Testis (tissue), 3 donors: ENCODE results near the gene GID8. TPM values are rescaled to one million over a fixed set of nuclear protein-coding genes. Genes with fewer than 3 reads are reported as not detected.

Experiments
- DNase-seq: peaks from one replicate; pipeline ENCODE4 v3.0.0-alpha.2; 2019
- H3K27ac ChIP-seq, 2 donors: fragments of 200-600 bp; sonication (generic); one replicate each; pipeline ENCODE4 v1.5.1; 2019
- H3K27me3 ChIP-seq: fragments of 200-600 bp; sonication (generic); one replicate; pipeline ENCODE4 v1.5.1; 2019
- H3K36me3 ChIP-seq: fragments of 200-600 bp; sonication (generic); one replicate; pipeline ENCODE4 v1.5.1; 2017; ENCODE audit warnings: low read depth; ENCODE audit errors: missing control alignments
- H3K4me1 ChIP-seq: fragments of 200-600 bp; sonication (generic); one replicate; pipeline ENCODE4 v1.5.1; 2019
- H3K4me3 ChIP-seq, 2 donors: fragments of 200-600 bp; sonication (generic); one replicate each; pipeline ENCODE4 v1.5.1; 2017 to 2019
- H3K9me3 ChIP-seq: fragments of 200-600 bp; sonication (generic); one replicate; pipeline ENCODE4 v1.5.1; 2017
- POLR2A ChIP-seq: fragments of 450-650 bp; IDR thresholded peaks from one replicate; pipeline ENCODE4 v1.6.1; 2017; ENCODE audit warnings: antibody characterized with exemption, mild to moderate bottlenecking, moderate library complexity
- WGBS, 2 donors: methylation state at CpG; one replicate each; pipeline ENCODE4 v1.1.5; 2018; 5-methylcytosine and 5-hydroxymethylcytosine counted together
- intact Hi-C: fragments of 100-400 bp; cut with DNase I; formaldehyde crosslinking; loops from one replicate; pipeline ENCODE4 v1.15.1; 2023; ENCODE audit warnings: low total_unique reads
- polyA plus RNA-seq: library from polyadenylated mRNA; stranded (reverse); fragments of 350-450 nt; fragmentation: Illumina TruSeq; extraction: RNeasy Lipid Tissue Mini Kit (QIAGEN cat#74804); gene quantifications from one replicate; pipeline ENCODE4 v1.2.3, GENCODE V29; 2014; ENCODE audit warnings: low read depth, low replicate concordance; ENCODE audit not compliant: insufficient read depth
- total RNA-seq, 2 donors: library from RNA; depleted of rRNA; stranded (reverse); fragments of >200 nt; gene quantifications; one replicate each; pipeline ENCODE4 v1.2.3, GENCODE V29; 2016
- TF ChIP-seq, protein P1 (sequence below), 3 experiments: fragments of 450-650 bp in 2 of 3; fragments of 200-600 bp in 1 of 3; sonication (generic) in 1 of 3; IDR thresholded peaks; one replicate each; pipeline ENCODE4 v1.5.1; 2016 to 2019; ENCODE audit warnings: antibody characterized with exemption in 3 of 3, mild to moderate bottlenecking in 2 of 3, moderate library complexity in 1 of 3

GID8 gene
- total and polyA plus RNA-seq, 3 donors from 2014 or later, result 27.3 to 42.6 (median 41.9) TPM

DNA sequence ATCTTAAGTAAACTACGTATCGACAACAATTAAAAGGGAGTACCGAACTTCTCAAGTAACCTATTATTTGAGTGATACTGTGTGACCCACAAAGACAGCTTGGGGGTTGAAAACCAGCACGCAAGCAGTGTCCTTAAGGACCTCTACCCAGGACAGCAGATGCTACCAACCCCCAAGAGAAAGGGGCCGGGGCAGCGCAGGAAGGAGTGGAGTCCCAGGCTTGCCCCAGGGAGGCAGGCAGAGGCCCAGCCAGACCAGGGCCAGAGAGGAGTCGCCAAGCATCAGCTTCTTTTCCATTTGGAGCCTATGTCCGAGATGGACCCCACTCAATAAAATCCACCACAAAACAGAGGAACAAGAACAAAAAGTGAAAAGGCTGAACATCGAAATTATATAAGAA is 23.5 kb upstream of the GID8 start:
- Histone ChIP-seq H3K27me3 (no peaks in the 10 kb centered on the region), H3K4me3 (no peak overlapping the region), H3K9me3 (no peaks in the 10 kb centered on the region), H3K36me3 (no peaks in the 10 kb centered on the region), H3K27ac (no peak overlapping the region), H3K4me1 (peaks cover 16% of the 10 kb centered on the region)
- no peak for TF ChIP-seq POLR2A
- TF ChIP-seq, protein P1, sequence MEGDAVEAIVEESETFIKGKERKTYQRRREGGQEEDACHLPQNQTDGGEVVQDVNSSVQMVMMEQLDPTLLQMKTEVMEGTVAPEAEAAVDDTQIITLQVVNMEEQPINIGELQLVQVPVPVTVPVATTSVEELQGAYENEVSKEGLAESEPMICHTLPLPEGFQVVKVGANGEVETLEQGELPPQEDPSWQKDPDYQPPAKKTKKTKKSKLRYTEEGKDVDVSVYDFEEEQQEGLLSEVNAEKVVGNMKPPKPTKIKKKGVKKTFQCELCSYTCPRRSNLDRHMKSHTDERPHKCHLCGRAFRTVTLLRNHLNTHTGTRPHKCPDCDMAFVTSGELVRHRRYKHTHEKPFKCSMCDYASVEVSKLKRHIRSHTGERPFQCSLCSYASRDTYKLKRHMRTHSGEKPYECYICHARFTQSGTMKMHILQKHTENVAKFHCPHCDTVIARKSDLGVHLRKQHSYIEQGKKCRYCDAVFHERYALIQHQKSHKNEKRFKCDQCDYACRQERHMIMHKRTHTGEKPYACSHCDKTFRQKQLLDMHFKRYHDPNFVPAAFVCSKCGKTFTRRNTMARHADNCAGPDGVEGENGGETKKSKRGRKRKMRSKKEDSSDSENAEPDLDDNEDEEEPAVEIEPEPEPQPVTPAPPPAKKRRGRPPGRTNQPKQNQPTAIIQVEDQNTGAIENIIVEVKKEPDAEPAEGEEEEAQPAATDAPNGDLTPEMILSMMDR (IDR thresholded peaks at IDR 0.05), result no peak
- 73 to 74% methylated on average over 9 of the region's 9 CpGs for WGBS, 2 donors
- intact Hi-C loops, result no loop called here
- no peak for DNase-seq

DNA sequence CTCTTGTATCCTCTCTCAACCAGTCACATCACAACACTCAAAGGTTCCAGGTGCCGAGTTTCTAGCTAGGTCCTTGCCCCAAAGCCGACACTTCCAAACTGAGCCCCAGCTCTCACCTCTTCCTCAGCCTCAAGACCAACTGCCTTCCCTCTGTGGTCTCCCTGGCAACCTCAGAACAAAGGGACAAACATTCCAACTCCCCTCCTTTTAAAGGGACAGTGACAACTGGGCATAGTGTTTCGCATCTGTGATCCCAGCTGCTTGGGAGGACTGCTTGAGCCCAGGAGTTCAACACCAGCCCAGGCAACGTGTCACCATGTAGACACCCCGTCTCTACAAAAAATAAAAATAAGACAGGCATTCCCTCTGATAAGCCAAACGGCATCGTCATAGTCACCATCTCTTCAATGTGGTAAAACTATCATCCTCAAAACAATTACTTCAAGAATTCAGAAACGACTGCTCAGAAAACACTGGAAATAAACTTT is 22.9 kb upstream of the GID8 start:
- no peaks in the 10 kb centered on the region for H3K27me3 ChIP-seq
- no peak overlapping the region for H3K4me3 ChIP-seq
- H3K36me3 ChIP-seq, result no peaks in the 10 kb centered on the region
- no peak for TF ChIP-seq POLR2A
- TF ChIP-seq, protein P1 (IDR thresholded peaks at IDR 0.05), result no peak
- peak; percentile 52 for DNase-seq
- 51 to 71% methylated on average over 8 of the region's 8 CpGs for WGBS, 2 donors
- peaks cover 22% of the 10 kb centered on the region for H3K4me1 ChIP-seq
- H3K27ac ChIP-seq, result no peak overlapping the region
- intact Hi-C loops, result no loop called here
- H3K9me3 ChIP-seq, result no peaks in the 10 kb centered on the region

DNA sequence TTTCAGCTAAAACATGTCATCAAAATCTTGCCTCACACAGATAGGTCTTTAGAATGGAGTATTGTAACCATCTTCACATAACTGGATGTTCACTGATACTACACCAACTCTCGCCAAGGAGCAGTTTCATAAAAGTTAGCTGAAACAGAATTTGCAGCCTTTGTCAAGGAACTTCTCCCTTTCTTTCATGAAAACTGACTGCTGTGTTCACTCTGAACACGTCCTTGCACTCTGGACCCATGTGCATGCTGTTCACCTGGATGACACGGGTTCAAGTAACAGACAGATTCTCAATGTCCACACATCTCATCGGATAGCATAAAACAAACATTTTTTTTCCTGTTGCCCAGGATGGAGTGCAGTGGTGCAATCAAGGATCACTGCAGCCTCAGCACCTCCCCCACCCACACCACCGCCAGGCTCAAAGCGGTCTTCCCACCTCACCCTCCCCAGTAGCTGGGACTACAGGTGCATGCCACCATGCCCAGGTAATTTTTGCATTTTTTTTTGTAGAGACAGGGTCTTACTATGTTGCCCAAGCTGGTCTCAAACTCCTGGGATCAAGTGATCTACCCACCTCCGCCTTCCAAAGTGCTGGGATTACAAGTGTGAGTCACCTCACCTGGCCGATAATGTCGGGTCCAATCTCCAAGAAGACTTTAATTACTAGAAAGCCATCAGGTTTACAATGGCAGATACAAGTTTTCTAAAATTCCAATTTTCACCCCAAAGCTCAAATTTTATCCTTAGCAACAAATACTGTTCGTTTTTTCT is 21.1 kb upstream of the GID8 start:
- no peak for TF ChIP-seq POLR2A
- TF ChIP-seq, protein P1 (IDR thresholded peaks at IDR 0.05), result no peak
- Histone ChIP-seq H3K9me3 (no peaks in the 10 kb centered on the region), H3K27ac (no peak overlapping the region), H3K36me3 (no peaks in the 10 kb centered on the region), H3K4me3 (no peak overlapping the region), H3K4me1 (peaks cover 35% of the 10 kb centered on the region), H3K27me3 (no peaks in the 10 kb centered on the region)
- 72 to 77% methylated on average over 10 of the region's 10 CpGs for WGBS, 2 donors
- no peak for DNase-seq
- intact Hi-C loops, result no loop called here

DNA sequence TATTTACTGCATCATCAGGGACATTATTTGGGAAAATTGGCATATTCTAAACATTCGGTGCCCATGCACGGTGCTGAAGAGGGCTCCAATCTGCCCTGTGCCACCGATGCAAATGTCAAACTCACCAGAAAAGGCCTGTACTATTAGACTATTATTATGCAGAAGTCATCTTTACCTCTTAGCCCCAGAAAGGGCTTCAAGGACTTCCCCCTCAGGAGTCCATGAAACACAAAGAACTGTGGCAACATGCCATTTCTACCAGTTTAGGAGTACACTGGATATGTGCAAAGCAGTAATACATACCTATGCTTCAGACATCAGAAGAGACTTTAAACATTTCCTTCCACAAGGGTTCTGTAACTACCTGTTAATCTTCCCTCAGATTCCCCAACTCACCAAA is 20.2 kb upstream of the GID8 start:
- peaks cover 41% of the 10 kb centered on the region for H3K4me1 ChIP-seq

More for the DNA sequence above, 20.2 kb upstream of the GID8 start:
- Histone ChIP-seq H3K27me3 (no peaks in the 10 kb centered on the region), H3K27ac (no peak overlapping the region), H3K9me3 (no peaks in the 10 kb centered on the region), H3K36me3 (no peaks in the 10 kb centered on the region), H3K4me3 (no peak overlapping the region)
- DNase-seq, result no peak
- intact Hi-C loops, result no loop called here
- WGBS, 2 donors, result 66 to 80% methylated on average over 3 of the region's 3 CpGs
- no peak for TF ChIP-seq POLR2A
- TF ChIP-seq, protein P1 (IDR thresholded peaks at IDR 0.05), result no peak
